NCI-H460 (cell line): ENCODE results near the gene PABPN1L. TPM values are rescaled to one million over a fixed set of nuclear protein-coding genes. Genes with fewer than 3 reads are reported as not detected.

Source experiments
- DNase-seq: peaks from one replicate; pipeline ENCODE4 v3.0.0-alpha.2; 2016; ENCODE audit warnings: low read depth; ENCODE audit errors: extremely low read depth
- total RNA-seq: library from RNA; depleted of rRNA; stranded (reverse); fragments of >200 nt; shearing (Covaris generic); gene quantifications from 2 replicates; pipeline ENCODE4 v1.2.3, GENCODE V29; 2014

The PABPN1L gene
- total RNA-seq, 1 experiment from 2014 or later = not detected

- no peak for DNase-seq
Observed at GRCh38 chr16:88885693-88886280, 19.3 kb upstream of the PABPN1L start.

GRCh38 chr16:88884569-88885271 is 18.3 kb upstream of the PABPN1L start:
- DNase-seq = no peak

- no peak for DNase-seq
Observed at GRCh38 chr16:88883946-88884345, 17.5 kb upstream of the PABPN1L start.

- no peak for DNase-seq
Observed at GRCh38 chr16:88883117-88883895, 16.8 kb upstream of the PABPN1L start.

- DNase-seq = no peak
Observed at GRCh38 chr16:88882358-88883030, 16.0 kb upstream of the PABPN1L start.

GRCh38 chr16:88881675-88882357 is 15.4 kb upstream of the PABPN1L start:
- no peak for DNase-seq

GRCh38 chr16:88881007-88881615 is 14.7 kb upstream of the PABPN1L start:
- no peak for DNase-seq

GRCh38 chr16:88880226-88881006 is 14.0 kb upstream of the PABPN1L start:
- DNase-seq = no peak

- no peak for DNase-seq
Observed at GRCh38 chr16:88879788-88880055, 13.3 kb upstream of the PABPN1L start.

GRCh38 chr16:88878967-88879787 is 12.7 kb upstream of the PABPN1L start:
- DNase-seq = no peak

GRCh38 chr16:88878356-88878755 is 11.9 kb upstream of the PABPN1L start:
- no peak for DNase-seq

- no peak for DNase-seq
Observed at GRCh38 chr16:88877564-88878289, 11.3 kb upstream of the PABPN1L start.

GRCh38 chr16:88876942-88877526 is 10.6 kb upstream of the PABPN1L start:
- no peak for DNase-seq

GRCh38 chr16:88875703-88876234 is 9.3 kb upstream of the PABPN1L start:
- no peak for DNase-seq

- no peak for DNase-seq
Observed at GRCh38 chr16:88874938-88875599, 8.6 kb upstream of the PABPN1L start.

- no peak for DNase-seq
Observed at GRCh38 chr16:88872650-88873331, 6.3 kb upstream of the PABPN1L start.
